Measurements from ENCODE around the gene ADAMTSL2.

ADAMTSL2 gene

DNA sequence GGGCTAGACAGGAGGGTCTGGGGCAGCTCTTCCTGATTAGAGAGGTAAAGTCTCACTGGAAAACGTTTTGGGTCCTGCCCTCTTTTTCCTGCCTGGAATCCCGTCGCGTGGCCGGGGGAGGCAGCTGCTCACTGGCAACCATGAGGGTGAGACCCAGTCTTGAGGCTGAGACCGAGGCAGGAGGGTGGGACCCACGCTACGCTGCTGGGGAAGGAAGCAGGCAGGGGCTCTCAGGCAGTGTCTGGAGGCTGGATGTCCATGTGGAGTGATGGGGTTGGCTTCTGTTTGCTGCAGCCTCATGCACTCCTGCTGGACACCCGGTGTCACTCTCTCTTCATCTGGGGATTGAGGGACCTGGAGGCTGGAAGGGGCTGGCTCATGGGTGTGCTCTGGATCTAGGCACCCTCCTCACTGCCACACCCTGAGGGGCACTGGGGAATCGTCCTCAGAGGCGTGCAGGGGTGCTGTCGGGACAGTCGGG is 44.3 kb upstream of the ADAMTSL2 start:
- DNase-seq (ENCODE audit: low read depth): no peak
- in situ Hi-C loops (cut with HindIII; ENCODE audit: low sequenced_read_pairs): no loop called here
- TF ChIP-seq, protein P1, sequence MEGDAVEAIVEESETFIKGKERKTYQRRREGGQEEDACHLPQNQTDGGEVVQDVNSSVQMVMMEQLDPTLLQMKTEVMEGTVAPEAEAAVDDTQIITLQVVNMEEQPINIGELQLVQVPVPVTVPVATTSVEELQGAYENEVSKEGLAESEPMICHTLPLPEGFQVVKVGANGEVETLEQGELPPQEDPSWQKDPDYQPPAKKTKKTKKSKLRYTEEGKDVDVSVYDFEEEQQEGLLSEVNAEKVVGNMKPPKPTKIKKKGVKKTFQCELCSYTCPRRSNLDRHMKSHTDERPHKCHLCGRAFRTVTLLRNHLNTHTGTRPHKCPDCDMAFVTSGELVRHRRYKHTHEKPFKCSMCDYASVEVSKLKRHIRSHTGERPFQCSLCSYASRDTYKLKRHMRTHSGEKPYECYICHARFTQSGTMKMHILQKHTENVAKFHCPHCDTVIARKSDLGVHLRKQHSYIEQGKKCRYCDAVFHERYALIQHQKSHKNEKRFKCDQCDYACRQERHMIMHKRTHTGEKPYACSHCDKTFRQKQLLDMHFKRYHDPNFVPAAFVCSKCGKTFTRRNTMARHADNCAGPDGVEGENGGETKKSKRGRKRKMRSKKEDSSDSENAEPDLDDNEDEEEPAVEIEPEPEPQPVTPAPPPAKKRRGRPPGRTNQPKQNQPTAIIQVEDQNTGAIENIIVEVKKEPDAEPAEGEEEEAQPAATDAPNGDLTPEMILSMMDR (IDR thresholded peaks at IDR 0.05; ENCODE audit: low read depth, low read length, missing control alignments): no peak
- H3K4me3 ChIP-seq (ENCODE audit: low read depth, low read length): no peak overlapping the region

DNA sequence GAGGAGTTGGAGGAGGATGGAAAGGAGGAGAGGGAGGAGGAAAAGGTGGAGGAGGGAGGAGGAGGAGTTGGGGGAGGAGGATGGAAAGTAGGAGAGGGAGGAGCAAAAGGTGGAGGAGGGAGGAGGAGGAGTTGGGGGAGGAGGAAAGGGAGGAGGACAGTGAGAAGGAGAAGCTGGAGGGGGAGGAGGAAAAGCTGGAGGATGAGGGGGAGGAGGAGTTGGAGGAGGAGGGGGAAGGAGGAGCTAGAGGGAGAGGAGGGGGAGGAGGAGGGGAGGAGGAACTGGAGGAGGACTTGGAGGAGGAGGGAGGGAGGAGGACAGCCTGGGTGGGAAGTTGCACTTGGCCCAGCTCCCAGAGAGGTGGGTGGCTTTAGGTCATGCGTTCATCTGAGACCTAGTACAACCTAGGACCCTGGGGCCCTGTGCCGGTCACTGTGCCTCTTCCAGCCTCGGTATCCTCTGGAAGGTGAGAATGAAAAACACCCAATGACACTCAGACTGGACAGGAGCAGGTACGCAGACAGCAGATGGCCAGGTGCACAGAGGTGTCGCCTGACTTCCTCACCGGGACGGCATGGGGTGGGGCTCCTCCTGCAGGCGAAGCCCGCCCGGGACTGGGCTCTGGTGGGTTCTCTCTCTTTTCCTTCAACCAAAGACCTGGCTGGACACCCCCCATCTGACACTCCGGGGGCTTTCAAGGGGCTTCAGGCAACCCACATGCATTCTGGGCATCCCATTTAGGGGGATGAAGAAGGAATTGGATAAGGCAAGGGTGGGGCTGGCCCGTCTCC is 43.4 kb upstream of the ADAMTSL2 start:
- in situ Hi-C loops (cut with HindIII; ENCODE audit: low sequenced_read_pairs): no loop called here
- H3K4me3 ChIP-seq (ENCODE audit: low read depth, low read length): no peak overlapping the region
- no peak for DNase-seq (ENCODE audit: low read depth)
- TF ChIP-seq, protein P1 (IDR thresholded peaks at IDR 0.05; ENCODE audit: low read depth, low read length, missing control alignments): no peak

GRCh38 chr9:133491656-133491925 is 42.9 kb upstream of the ADAMTSL2 start:
- H3K4me3 ChIP-seq (ENCODE audit: low read depth, low read length): no peak overlapping the region
- in situ Hi-C loops (cut with HindIII; ENCODE audit: low sequenced_read_pairs): no loop called here
- no peak for DNase-seq (ENCODE audit: low read depth)
- TF ChIP-seq, protein P1 (IDR thresholded peaks at IDR 0.05; ENCODE audit: low read depth, low read length, missing control alignments): no peak

- no peak for DNase-seq (ENCODE audit: low read depth)
- TF ChIP-seq, protein P1 (IDR thresholded peaks at IDR 0.05; ENCODE audit: low read depth, low read length, missing control alignments): no peak
- in situ Hi-C loops (cut with HindIII; ENCODE audit: low sequenced_read_pairs): no loop called here
- no peak overlapping the region for H3K4me3 ChIP-seq (ENCODE audit: low read depth, low read length)
Measured at GRCh38 chr9:133492061-133493021, 42.2 kb upstream of the ADAMTSL2 start.

DNA sequence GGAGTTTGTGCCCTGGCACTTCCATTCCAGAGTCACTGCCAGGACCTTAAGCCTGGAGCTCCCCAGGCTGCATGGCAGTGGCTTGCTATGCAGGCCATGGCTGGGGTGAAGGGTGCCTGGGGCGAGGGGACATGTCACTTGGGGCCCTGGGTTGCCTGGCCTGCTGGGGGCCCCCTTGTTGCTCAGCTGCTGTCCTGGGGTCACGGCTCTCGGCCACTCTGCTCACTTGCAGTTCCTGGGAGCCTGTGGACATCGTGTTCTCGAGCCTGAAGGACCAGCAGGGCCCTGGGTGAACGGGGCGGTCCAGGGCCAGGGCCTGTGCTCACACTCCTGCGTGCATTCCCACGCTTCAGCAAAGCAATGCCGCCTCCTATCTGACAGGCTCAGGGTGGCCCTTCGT is 41.1 kb upstream of the ADAMTSL2 start:
- TF ChIP-seq, protein P1 (IDR thresholded peaks at IDR 0.05; ENCODE audit: low read depth, low read length, missing control alignments): no peak
- in situ Hi-C loops (cut with HindIII; ENCODE audit: low sequenced_read_pairs): no loop called here
- DNase-seq (ENCODE audit: low read depth): no peak
- no peak overlapping the region for H3K4me3 ChIP-seq (ENCODE audit: low read depth, low read length)

- TF ChIP-seq, protein P1 (IDR thresholded peaks at IDR 0.05; ENCODE audit: low read depth, low read length, missing control alignments): no peak
- in situ Hi-C loops (cut with HindIII; ENCODE audit: low sequenced_read_pairs): no loop called here
- no peak for DNase-seq (ENCODE audit: low read depth)
- H3K4me3 ChIP-seq (ENCODE audit: low read depth, low read length): no peak overlapping the region
Measured at GRCh38 chr9:133493845-133494540, 40.5 kb upstream of the ADAMTSL2 start.

Data from astrocyte of the cerebellum (primary cell).